ENCODE data around the gene RAB6B.

Gene RAB6B

DNA sequence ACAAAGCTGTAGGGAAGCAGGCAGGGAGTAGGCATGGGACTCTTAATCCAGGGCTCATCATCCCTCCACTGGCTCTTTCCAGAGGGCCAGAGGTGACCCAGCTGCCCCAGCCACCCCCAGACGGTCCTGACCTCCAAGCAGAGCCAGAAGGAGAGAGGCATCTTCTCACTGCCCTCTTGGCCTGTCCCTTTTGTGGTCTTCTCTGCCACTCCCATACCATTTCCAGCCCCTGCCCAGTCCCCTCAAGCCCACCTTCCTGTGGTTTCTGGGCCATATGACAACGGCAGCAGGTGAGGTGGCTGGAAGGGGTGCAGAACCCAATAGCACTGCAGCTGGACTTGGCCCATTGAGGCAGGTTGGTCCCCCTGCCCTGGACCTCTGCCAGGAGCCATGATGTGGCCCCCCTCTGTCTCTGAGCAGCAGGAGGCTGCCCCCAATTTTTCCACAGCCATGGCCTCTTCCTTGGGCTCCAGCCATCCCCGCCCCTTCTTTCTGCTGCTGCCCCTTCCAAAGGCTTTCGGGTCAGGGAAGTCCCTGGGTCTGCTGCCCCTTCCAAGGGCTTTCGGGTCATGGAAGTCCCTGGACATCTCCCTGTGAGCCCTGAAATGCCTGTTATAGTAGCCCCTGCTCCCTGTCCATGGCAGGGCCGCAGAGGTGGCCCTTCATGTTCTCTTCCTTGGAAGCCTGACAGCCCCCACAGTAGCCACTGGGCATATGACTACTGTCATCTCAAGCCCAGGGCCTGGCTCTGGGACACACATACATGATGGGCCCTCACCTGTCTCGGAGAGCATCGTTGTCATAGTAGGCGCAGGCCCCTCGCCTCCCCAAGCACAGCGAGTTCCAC is 39.5 kb upstream of the RAB6B start:
- ChIA-PET POLR2A (no interaction called here), CTCF (interaction anchor here (0.6 to 1.0 kb wide), 2 partner anchors 276 to 423 kb away, joined by 3 to 5 read pairs; no protein-coding TSS in a partner anchor)
- Histone ChIP-seq H3K4me1 (ENCODE audit: control insufficient read depth, insufficient read depth, low read length) (no peaks in the 10 kb centered on the region), H3K36me3 (ENCODE audit: control insufficient read depth in 2 of 2, insufficient read depth in 1 of 2, low read length in 2 of 2) (no peaks in the 10 kb centered on the region), H3K9me3 (ENCODE audit: control insufficient read depth, insufficient read depth, low read depth, low read length) (no peaks in the 10 kb centered on the region), H3K27ac (ENCODE audit: extremely low read depth, low read depth, low read length) (no peak overlapping the region), H3K4me3 (ENCODE audit: low read depth, low read length) (no peak overlapping the region)
- TF ChIP-seq ZNF138 (tag by site-specific recombination; IDR thresholded peaks at IDR 0.05; ENCODE audit: borderline replicate concordance) (no peak), ZNF560 (tag by site-specific recombination; IDR thresholded peaks at IDR 0.05; ENCODE audit: borderline replicate concordance) (no peak), SALL2 (tag by site-specific recombination; IDR thresholded peaks at IDR 0.05; ENCODE audit: borderline replicate concordance) (no peak), GFI1B (tag by site-specific recombination; IDR thresholded peaks at IDR 0.05) (no peak), ZNF335 (tag by site-specific recombination; conservative IDR thresholded peaks at IDR 0.05) (no peak), ZNF701 (tag by site-specific recombination; IDR thresholded peaks at IDR 0.05) (no peak), GLIS1 (tag by site-specific recombination; IDR thresholded peaks at IDR 0.05) (no peak), YY1 (tag by site-specific recombination; IDR thresholded peaks at IDR 0.05) (no peak), ZNF10 (tag by site-specific recombination; IDR thresholded peaks at IDR 0.05) (no peak), SCRT1 (tag by site-specific recombination; IDR thresholded peaks at IDR 0.05; ENCODE audit: borderline replicate concordance) (no peak)
- TF ChIP-seq, protein P1, sequence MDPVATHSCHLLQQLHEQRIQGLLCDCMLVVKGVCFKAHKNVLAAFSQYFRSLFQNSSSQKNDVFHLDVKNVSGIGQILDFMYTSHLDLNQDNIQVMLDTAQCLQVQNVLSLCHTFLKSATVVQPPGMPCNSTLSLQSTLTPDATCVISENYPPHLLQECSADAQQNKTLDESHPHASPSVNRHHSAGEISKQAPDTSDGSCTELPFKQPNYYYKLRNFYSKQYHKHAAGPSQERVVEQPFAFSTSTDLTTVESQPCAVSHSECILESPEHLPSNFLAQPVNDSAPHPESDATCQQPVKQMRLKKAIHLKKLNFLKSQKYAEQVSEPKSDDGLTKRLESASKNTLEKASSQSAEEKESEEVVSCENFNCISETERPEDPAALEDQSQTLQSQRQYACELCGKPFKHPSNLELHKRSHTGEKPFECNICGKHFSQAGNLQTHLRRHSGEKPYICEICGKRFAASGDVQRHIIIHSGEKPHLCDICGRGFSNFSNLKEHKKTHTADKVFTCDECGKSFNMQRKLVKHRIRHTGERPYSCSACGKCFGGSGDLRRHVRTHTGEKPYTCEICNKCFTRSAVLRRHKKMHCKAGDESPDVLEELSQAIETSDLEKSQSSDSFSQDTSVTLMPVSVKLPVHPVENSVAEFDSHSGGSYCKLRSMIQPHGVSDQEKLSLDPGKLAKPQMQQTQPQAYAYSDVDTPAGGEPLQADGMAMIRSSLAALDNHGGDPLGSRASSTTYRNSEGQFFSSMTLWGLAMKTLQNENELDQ (tag by site-specific recombination; IDR thresholded peaks at IDR 0.05; ENCODE audit: low read depth): no peak
- TF ChIP-seq, protein P2, sequence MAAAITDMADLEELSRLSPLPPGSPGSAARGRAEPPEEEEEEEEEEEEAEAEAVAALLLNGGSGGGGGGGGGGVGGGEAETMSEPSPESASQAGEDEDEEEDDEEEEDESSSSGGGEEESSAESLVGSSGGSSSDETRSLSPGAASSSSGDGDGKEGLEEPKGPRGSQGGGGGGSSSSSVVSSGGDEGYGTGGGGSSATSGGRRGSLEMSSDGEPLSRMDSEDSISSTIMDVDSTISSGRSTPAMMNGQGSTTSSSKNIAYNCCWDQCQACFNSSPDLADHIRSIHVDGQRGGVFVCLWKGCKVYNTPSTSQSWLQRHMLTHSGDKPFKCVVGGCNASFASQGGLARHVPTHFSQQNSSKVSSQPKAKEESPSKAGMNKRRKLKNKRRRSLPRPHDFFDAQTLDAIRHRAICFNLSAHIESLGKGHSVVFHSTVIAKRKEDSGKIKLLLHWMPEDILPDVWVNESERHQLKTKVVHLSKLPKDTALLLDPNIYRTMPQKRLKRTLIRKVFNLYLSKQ (tag by site-specific recombination; IDR thresholded peaks at IDR 0.05; ENCODE audit: borderline replicate concordance): no peak

DNA sequence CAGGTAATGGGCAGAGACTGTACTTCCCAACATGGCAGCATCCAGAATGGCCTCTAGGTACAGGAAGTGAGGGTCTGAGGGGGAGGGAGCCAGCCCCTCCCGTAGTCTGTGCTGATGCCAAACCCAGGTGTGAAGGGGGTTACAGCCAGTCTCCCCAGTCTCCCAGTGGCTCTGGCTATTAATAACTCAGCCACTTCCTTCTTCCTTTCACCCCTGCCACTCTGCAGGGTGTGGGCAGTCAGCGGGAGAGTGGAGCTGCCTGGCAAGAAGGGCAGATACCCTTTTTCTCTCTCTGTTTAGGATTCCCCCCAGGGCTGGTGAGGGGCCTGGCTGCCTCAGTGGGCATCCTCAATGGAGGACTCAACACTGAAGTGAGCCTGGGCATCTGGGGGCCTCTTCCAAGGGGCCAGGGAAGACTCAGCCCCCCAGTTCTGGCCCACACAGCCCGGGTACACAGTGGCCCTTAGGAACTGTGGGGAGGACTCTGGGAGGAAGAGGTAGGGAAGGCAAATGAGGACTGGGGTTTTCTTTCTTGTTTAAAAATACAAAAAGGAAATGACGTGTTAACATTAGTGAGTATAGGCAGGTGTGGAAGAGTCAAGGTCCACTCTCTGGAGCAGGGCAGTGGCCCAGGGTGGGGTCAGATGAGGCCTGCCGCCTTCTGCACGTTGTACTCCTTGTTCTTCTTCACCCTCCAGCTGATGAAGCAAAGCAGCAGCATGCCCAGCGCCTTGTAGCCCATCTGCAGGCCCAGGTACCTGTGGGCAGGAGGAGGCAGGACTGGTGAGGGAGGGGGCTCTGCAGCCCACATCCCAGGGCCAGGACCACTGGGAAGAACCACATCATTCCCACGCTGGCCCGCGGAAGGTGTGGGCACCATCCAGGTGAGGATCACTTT is 38.6 kb upstream of the RAB6B start:
- no peaks in the 10 kb centered on the region for H3K4me1 ChIP-seq (ENCODE audit: control insufficient read depth, insufficient read depth, low read length)
- no peaks in the 10 kb centered on the region for H3K36me3 ChIP-seq (ENCODE audit: control insufficient read depth in 2 of 2, insufficient read depth in 1 of 2, low read length in 2 of 2)
- ChIA-PET CTCF (interaction anchor here (0.6 kb wide), 1 partner anchor 424 kb away, joined by 5 read pairs; no protein-coding TSS in a partner anchor), POLR2A (no interaction called here)
- no peak overlapping the region for H3K4me3 ChIP-seq (ENCODE audit: low read depth, low read length)
- TF ChIP-seq ZNF600 (tag by site-specific recombination; IDR thresholded peaks at IDR 0.05) (no peak), HOXC10 (CRISPR knock-in tag; IDR thresholded peaks at IDR 0.05) (no peak), ZNF473 (tag by site-specific recombination; IDR thresholded peaks at IDR 0.05) (no peak), ZNF10 (tag by site-specific recombination; IDR thresholded peaks at IDR 0.05) (no peak)
- TF ChIP-seq, protein P3, sequence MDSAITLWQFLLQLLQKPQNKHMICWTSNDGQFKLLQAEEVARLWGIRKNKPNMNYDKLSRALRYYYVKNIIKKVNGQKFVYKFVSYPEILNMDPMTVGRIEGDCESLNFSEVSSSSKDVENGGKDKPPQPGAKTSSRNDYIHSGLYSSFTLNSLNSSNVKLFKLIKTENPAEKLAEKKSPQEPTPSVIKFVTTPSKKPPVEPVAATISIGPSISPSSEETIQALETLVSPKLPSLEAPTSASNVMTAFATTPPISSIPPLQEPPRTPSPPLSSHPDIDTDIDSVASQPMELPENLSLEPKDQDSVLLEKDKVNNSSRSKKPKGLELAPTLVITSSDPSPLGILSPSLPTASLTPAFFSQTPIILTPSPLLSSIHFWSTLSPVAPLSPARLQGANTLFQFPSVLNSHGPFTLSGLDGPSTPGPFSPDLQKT (IDR thresholded peaks at IDR 0.05; ENCODE audit: borderline replicate concordance, low read depth, low read length): no peak
- TF ChIP-seq, protein P4, sequence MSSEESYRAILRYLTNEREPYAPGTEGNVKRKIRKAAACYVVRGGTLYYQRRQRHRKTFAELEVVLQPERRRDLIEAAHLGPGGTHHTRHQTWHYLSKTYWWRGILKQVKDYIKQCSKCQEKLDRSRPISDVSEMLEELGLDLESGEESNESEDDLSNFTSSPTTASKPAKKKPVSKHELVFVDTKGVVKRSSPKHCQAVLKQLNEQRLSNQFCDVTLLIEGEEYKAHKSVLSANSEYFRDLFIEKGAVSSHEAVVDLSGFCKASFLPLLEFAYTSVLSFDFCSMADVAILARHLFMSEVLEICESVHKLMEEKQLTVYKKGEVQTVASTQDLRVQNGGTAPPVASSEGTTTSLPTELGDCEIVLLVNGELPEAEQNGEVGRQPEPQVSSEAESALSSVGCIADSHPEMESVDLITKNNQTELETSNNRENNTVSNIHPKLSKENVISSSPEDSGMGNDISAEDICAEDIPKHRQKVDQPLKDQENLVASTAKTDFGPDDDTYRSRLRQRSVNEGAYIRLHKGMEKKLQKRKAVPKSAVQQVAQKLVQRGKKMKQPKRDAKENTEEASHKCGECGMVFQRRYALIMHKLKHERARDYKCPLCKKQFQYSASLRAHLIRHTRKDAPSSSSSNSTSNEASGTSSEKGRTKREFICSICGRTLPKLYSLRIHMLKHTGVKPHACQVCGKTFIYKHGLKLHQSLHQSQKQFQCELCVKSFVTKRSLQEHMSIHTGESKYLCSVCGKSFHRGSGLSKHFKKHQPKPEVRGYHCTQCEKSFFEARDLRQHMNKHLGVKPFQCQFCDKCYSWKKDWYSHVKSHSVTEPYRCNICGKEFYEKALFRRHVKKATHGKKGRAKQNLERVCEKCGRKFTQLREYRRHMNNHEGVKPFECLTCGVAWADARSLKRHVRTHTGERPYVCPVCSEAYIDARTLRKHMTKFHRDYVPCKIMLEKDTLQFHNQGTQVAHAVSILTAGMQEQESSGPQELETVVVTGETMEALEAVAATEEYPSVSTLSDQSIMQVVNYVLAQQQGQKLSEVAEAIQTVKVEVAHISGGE (tag by site-specific recombination; conservative IDR thresholded peaks at IDR 0.05; ENCODE audit: low read depth): no peak
- H3K27ac ChIP-seq (ENCODE audit: extremely low read depth, low read depth, low read length): no peak overlapping the region
- H3K9me3 ChIP-seq (ENCODE audit: control insufficient read depth, insufficient read depth, low read depth, low read length): no peaks in the 10 kb centered on the region

All from HEK293 (cell line).